Midbrain (tissue), 1 donor: ENCODE results near the gene LRP8.
A peak's percentile ranks its signal among the peaks of the same experiment; 100 is the strongest.

ENCODE experiments used
- DNase-seq: peaks from one replicate; lab custom pipeline; 2025; lab: John Stamatoyannopoulos, UW

Gene LRP8

GRCh38 chr1:53339736-53340635 lies 12.1 kb upstream of the LRP8 start:
- no peak for DNase-seq

- DNase-seq: no peak
These were observed 10.6 kb upstream of the LRP8 start for GRCh38 chr1:53338423-53338822.

GRCh38 chr1:53337499-53337898 lies 9.6 kb upstream of the LRP8 start:
- DNase-seq: no peak

GRCh38 chr1:53336146-53336545 lies 8.3 kb upstream of the LRP8 start:
- DNase-seq: no peak

DNA sequence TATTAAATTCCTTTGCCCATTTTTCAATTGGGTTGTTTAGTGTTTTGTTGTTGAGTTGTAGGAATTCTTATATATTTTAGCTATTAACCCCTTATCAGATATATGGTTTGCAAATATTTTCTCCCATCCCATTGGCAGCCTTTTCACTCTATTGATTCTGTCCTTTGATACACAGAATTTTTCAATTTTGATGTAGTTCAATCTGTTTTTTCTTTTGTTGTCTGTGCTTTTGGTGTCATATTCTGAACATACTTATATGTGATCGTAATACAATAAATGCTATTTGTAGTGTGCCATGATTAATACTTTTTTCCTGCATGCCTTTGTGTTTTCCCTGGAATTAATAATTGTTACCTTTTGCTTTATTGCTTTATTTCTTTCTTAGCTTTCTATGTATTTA lies 7.8 kb upstream of the LRP8 start:
- DNase-seq: no peak

GRCh38 chr1:53334781-53335180 lies 6.9 kb upstream of the LRP8 start:
- no peak for DNase-seq

- no peak for DNase-seq
These were observed 6.4 kb upstream of the LRP8 start for GRCh38 chr1:53334312-53334711.

DNA sequence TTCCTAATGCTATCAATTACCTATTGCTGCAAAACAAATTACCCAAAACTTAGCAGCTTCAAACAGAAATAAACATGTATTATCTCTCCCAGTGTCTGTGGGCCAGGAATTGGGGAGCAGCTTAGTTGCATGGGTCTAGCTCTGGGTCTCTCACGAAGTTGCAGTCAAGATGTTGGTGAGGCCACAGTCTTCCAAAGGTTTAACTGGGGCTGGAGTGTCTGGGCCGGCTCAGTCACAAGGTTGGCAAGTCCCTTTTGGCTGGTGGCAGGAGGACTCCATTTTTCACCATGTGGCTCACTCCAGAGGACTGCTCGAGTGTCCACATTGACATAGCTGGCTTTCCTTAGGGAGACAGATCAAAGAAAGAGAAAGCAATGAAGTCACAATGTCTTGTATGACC lies 5.0 kb upstream of the LRP8 start:
- no peak for DNase-seq

GRCh38 chr1:53332186-53332564 lies 4.3 kb upstream of the LRP8 start:
- DNase-seq: no peak

DNA sequence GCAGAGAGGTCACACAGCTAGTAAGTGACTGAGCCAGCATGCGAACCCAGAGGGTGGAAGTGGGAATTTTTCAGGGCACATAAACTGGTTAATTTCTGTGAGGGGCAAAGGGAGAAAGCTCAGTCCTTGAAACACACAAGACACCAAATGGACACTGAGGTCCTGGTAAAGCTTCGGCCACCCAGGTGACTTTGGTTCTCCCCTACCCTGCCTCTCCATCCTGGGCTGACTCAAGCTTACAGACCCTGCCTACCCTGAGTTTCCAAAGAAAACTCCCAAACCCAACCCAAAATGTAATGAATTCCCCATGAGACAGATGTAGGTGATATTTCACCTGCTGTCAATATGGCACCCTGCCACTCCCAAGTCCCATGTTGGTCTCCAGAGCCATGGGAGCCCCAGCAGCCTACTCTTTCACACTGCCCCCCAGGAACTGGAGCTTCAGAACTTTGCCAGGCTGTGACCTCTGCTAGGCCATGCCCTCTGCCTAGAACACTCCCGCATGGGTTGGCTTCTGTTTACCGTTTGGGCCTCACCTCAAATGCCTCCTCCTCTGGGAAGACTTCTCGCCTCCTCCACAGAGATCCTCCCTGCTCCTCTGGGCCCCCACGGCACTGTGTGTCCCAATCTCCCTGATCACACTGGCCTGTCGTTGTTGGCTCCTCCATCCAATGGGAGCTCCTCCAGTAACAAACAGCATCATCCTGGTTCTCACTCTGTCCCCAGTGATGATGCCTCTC lies 3.7 kb upstream of the LRP8 start:
- DNase-seq: no peak

DNA sequence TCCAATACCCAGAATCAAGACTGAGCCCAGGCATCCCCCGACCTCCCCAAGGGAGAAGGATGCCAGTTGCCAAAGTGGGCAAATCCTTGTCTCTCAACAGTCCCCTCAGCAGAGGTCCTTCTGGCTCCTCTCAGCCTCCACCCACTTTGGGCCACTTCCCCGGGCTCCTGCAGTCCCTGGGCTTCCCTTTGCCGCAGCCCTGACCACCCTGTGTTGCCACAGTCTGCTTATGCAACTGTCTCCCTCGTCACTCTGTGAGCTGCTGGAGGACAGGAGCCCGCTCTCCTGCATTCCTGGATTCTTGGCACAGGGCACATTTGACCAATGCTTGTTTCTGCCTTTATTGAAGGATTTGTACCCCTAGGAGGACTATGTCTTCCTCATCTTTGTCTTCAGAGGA lies 2.9 kb upstream of the LRP8 start:
- DNase-seq: no peak

GRCh38 chr1:53328541-53329499 lies 950 bp upstream of the LRP8 start:
- DNase-seq: no peak

- no peak for DNase-seq
These were observed 522 bp downstream of the LRP8 start for GRCh38 chr1:53327182-53327913.

DNA sequence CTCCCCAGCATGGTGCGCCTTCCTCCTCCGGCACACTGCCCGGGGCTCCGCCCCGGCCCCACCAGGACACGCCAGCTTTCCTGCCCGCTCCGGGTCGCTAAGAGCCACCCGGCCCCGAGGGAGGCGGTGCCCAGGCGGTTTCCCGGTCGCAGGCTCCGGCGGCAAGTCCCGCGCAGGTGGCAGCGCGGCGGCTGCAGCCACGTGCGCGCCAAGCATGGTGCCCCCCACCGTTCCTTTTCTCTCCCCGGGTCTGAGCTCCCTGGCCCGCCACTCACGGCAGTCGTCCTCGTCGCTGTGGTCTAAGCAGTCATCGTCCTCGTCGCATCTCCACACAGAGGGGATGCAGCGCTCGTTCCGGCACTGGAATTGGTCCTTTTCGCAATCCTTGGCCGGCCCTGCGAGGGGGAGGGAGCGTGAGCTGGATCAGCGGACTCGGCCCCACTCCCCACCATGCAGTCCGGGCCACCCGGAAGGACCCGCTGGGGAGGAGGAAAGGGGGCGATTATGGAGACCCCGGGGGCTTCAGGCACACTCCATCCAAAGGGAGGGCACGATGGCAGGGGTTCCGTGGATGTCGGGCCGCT lies 1.2 kb downstream of the LRP8 start:
- DNase-seq: no peak

GRCh38 chr1:53326088-53326597 lies 1.7 kb downstream of the LRP8 start:
- peak; percentile 69 for DNase-seq

- DNase-seq: no peak
These were observed 2.4 kb downstream of the LRP8 start for GRCh38 chr1:53325326-53326087.

GRCh38 chr1:53324728-53325297 lies 3.1 kb downstream of the LRP8 start:
- DNase-seq: no peak

DNA sequence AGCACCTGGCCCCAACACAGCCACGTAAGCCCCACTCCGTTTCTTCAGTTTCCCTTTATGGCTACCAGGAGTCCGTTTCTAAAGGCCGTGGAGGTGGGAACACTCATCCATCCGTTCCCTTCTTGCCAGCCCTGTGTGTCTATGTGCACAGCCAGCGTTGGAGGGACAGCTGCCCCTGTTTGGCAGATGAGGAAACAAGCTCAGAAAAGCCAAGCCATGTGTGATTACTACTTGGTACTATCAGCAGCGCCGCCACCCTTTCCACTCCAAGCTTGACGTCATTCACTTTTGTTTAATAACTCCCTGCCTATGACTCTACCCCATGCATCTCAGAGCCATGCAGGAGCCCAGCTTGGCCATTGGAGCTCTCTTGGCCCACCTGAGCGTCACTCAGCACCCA lies 3.5 kb downstream of the LRP8 start:
- DNase-seq: no peak

GRCh38 chr1:53323316-53323715 lies 4.6 kb downstream of the LRP8 start:
- DNase-seq: no peak
